NT2/D1 (cell line): ENCODE data around the gene DNMT3A.

Source experiments
- SUZ12 ChIP-seq: IDR thresholded peaks from 2 replicates; pipeline ENCODE4 v1.6.1; 2011; ENCODE audit not compliant: insufficient read length, insufficient read depth; ENCODE audit errors: extremely low read depth
- ZNF274 ChIP-seq: IDR thresholded peaks from 2 replicates; pipeline ENCODE4 v1.6.1; 2011; ENCODE audit warnings: mild to moderate bottlenecking, low read depth, low read length

DNA sequence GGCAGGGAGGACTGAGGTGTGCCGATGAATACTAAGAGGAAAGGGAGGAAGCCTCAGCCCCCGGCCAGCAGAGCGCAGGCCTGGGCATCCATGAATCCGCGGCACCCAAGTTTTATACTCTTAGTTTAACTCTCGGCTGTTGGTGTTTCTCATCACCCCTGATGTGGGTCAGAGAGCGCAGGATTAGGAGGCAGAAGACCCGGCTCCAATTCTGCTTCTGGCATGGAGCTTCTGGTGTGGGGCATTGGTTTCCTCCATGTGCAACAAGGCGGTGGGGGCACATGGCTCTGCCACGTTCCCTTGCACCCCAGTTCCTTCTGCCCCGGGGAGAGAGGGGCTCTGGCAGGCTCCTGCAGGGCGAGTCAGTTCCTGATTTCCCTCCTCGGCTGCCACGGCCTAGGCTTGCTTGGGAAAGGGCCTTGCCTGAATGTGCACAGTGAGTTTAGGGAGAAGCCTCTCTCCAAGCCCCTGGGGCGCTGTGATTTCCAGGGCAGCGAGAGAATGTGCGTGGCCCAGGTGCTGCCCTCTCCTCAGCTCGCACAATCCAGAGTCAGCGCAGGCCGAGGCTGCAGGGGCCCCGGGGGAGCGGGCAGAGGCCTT, 36.2 kb upstream of the DNMT3A start:
- TF ChIP-seq SUZ12 (no peak), ZNF274 (no peak)
